H9 (cell line): ENCODE measurements around the gene ITPR1. TPM values are rescaled to one million over a fixed set of nuclear protein-coding genes. Genes with fewer than 3 reads are reported as not detected.

Source experiments
- DNase-seq: peaks from one replicate; pipeline ENCODE4 v3.0.0-alpha.2; 2017
- H2AFZ ChIP-seq: one replicate; pipeline ENCODE4 v1.6.1; 2013; ENCODE audit warnings: mild to moderate bottlenecking, low read length, control low read depth, moderate library complexity
- H2AK5ac ChIP-seq: 2 replicates; pipeline ENCODE4 v1.6.1; 2013; ENCODE audit warnings: low read length, control low read depth, mixed read lengths; ENCODE audit not compliant: insufficient read length
- H2BK120ac ChIP-seq: one replicate; pipeline ENCODE4 v1.6.1; 2013; ENCODE audit warnings: low read depth, mild to moderate bottlenecking, low read length, control low read depth, inconsistent platforms; ENCODE audit not compliant: poor library complexity, severe bottlenecking
- H2BK12ac ChIP-seq: 2 replicates; pipeline ENCODE4 v1.6.1; 2013; ENCODE audit warnings: low read length, control low read depth, mixed read lengths, low read depth; ENCODE audit not compliant: insufficient read length
- H2BK15ac ChIP-seq: 2 replicates; pipeline ENCODE4 v1.6.1; 2013; ENCODE audit warnings: low read depth, low read length, control low read depth
- H2BK20ac ChIP-seq: one replicate; pipeline ENCODE4 v1.6.1; 2013; ENCODE audit warnings: low read depth, mild to moderate bottlenecking, low read length, control low read depth, inconsistent platforms; ENCODE audit not compliant: poor library complexity, severe bottlenecking
- H2BK5ac ChIP-seq: 2 replicates; pipeline ENCODE4 v1.6.1; 2013; ENCODE audit warnings: low read length, control low read depth, mixed read lengths; ENCODE audit not compliant: insufficient read length
- H3K14ac ChIP-seq: 2 replicates; pipeline ENCODE4 v1.6.1; 2013; ENCODE audit warnings: low read length, control low read depth; ENCODE audit not compliant: insufficient read depth
- H3K18ac ChIP-seq: 2 replicates; pipeline ENCODE4 v1.6.1; 2013; ENCODE audit warnings: low read depth, mild to moderate bottlenecking, mixed read lengths, low read length, control low read depth; ENCODE audit not compliant: insufficient read length
- H3K23ac ChIP-seq: 2 replicates; pipeline ENCODE4 v1.6.1; 2013; ENCODE audit warnings: low read length, control low read depth, mixed read lengths, low read depth; ENCODE audit not compliant: insufficient read length
- H3K23me2 ChIP-seq: 2 replicates; pipeline ENCODE4 v1.6.1; 2013; ENCODE audit warnings: low read depth, mild to moderate bottlenecking, mixed read lengths, low read length, control low read depth; ENCODE audit not compliant: insufficient read length, poor library complexity, severe bottlenecking
- H3K27ac ChIP-seq: 2 replicates; pipeline ENCODE4 v1.5.1; 2013; ENCODE audit warnings: low read length, control low read depth, mixed read lengths, low read depth; ENCODE audit not compliant: insufficient read length
- H3K27me3 ChIP-seq: 2 replicates; pipeline ENCODE4 v1.6.1; 2013; ENCODE audit warnings: low read length, control low read depth, inconsistent platforms; ENCODE audit not compliant: insufficient read depth
- H3K4ac ChIP-seq: 2 replicates; pipeline ENCODE4 v1.6.1; 2013; ENCODE audit warnings: low read depth, mild to moderate bottlenecking, control low read depth, inconsistent platforms, low read length, moderate library complexity
- H3K4me1 ChIP-seq: 2 replicates; pipeline ENCODE4 v1.6.1; 2013; ENCODE audit warnings: low read length, control low read depth, inconsistent platforms; ENCODE audit not compliant: insufficient read depth
- H3K4me2 ChIP-seq: 2 replicates; pipeline ENCODE4 v1.6.1; 2013; ENCODE audit warnings: low read length, control low read depth, mixed read lengths; ENCODE audit not compliant: insufficient read length, insufficient read depth
- H3K56ac ChIP-seq: 2 replicates; pipeline ENCODE4 v1.6.1; 2013; ENCODE audit warnings: low read depth, mild to moderate bottlenecking, mixed read lengths, low read length, control low read depth; ENCODE audit not compliant: insufficient read length
- H3K79me1 ChIP-seq: 2 replicates; pipeline ENCODE4 v1.6.1; 2013; ENCODE audit warnings: low read depth, mild to moderate bottlenecking, moderate library complexity, low read length, control low read depth, inconsistent platforms; ENCODE audit not compliant: insufficient read depth, poor library complexity, severe bottlenecking
- H3K79me2 ChIP-seq: 2 replicates; pipeline ENCODE4 v1.6.1; 2013; ENCODE audit warnings: low read length, control low read depth, inconsistent platforms; ENCODE audit not compliant: insufficient read depth
- H3K9ac ChIP-seq: 2 replicates; pipeline ENCODE4 v1.6.1; 2013; ENCODE audit warnings: low read length, control low read depth, mixed read lengths; ENCODE audit not compliant: insufficient read length; ENCODE audit errors: extremely low read depth
- H3K9me3 ChIP-seq: one replicate; pipeline ENCODE4 v1.6.1; 2013; ENCODE audit warnings: low read depth, low read length, inconsistent platforms; ENCODE audit not compliant: control insufficient read depth
- H3T11ph ChIP-seq: one replicate; pipeline ENCODE4 v1.6.1; 2013; ENCODE audit warnings: mild to moderate bottlenecking, low read length, control low read depth, inconsistent platforms
- H4K20me1 ChIP-seq: one replicate; pipeline ENCODE4 v1.6.1; 2013; ENCODE audit not compliant: control insufficient read depth, insufficient read length, insufficient read depth
- H4K5ac ChIP-seq: 2 replicates; pipeline ENCODE4 v1.6.1; 2013; ENCODE audit warnings: low read depth, mild to moderate bottlenecking, mixed read lengths, low read length, control low read depth; ENCODE audit not compliant: insufficient read length
- H4K8ac ChIP-seq: replicated peaks from 2 replicates; pipeline ENCODE4 v1.6.1; 2013; ENCODE audit warnings: low read length, control low read depth, mixed read lengths, low read depth; ENCODE audit not compliant: insufficient read length
- H4K91ac ChIP-seq: 2 replicates; pipeline ENCODE4 v1.6.1; 2013; ENCODE audit warnings: low read depth, mild to moderate bottlenecking, moderate library complexity, mixed read lengths, low read length, control low read depth; ENCODE audit not compliant: insufficient read length
- H3K27ac Mint-ChIP-seq, 3 experiments: 2 replicates in 2 of 3; 3 replicates in 1 of 3; pipeline ENCODE4 v1.8.0; 2020 to 2021; ENCODE audit warnings: mixed read lengths in 3 of 3, mild to moderate bottlenecking in 1 of 3, moderate library complexity in 1 of 3
- H3K27me3 Mint-ChIP-seq: 2 replicates; pipeline ENCODE4 v1.8.0; 2021; ENCODE audit warnings: low read depth, mild to moderate bottlenecking, moderate library complexity, mixed read lengths
- H3K36me3 Mint-ChIP-seq, 3 experiments: 2 replicates in 2 of 3; 3 replicates in 1 of 3; pipeline ENCODE4 v1.8.0; 2020 to 2021; ENCODE audit warnings: low read depth in 3 of 3, mixed read lengths in 3 of 3; ENCODE audit not compliant: insufficient read depth in 1 of 3
- H3K4me1 Mint-ChIP-seq, 2 experiments: 2 replicates each; pipeline ENCODE4 v1.8.0; 2020; ENCODE audit warnings: mixed read lengths in 2 of 2
- H3K4me3 Mint-ChIP-seq, 2 experiments: 2 replicates in 1 of 2; 3 replicates in 1 of 2; pipeline ENCODE4 v1.8.0; 2020 to 2021; ENCODE audit warnings: mild to moderate bottlenecking in 2 of 2, mixed read lengths in 2 of 2, moderate library complexity in 1 of 2
- H3K9me3 Mint-ChIP-seq, 2 experiments: 2 replicates in 1 of 2; 3 replicates in 1 of 2; pipeline ENCODE4 v1.8.0; 2020; ENCODE audit warnings: mild to moderate bottlenecking in 2 of 2, mixed read lengths in 2 of 2, moderate library complexity in 1 of 2
- CTCF ChIP-seq: fragments of 200-600 bp; sonication (generic); conservative IDR thresholded peaks from 3 replicates; pipeline ENCODE4 v1.8.0; 2021; ENCODE audit warnings: antibody characterized with exemption, mild to moderate bottlenecking
- WGBS: extraction: QIAGEN DNeasy Blood & Tissue Kit; methylation state at CpG from one replicate; pipeline ENCODE4 v1.1.7; 2013; ENCODE audit warnings: missing lambda C conversion rate, low lambda C conversion rate, mixed read lengths; ENCODE audit not compliant: insufficient read length; ENCODE audit errors: extremely low coverage; 5-methylcytosine and 5-hydroxymethylcytosine counted together
- total RNA-seq: library from RNA; stranded (reverse); gene quantifications from 2 replicates; pipeline ENCODE4 v1.2.1, GENCODE V29; 2021

Gene ITPR1
- total RNA-seq, 1 experiment from 2014 or later: 4.2 TPM

GRCh38 chr3:4734454-4734853, 241.3 kb downstream of the ITPR1 start:
- H3K9ac ChIP-seq: no peak overlapping the region
- H2BK5ac ChIP-seq: no peak overlapping the region
- no CpG with 5 or more reads among the region's 2 CpGs for WGBS
- DNase-seq: no peak
- no peak overlapping the region for H2BK20ac ChIP-seq
- H4K8ac ChIP-seq: no peak overlapping the region
- H3K27me3 ChIP-seq: no peaks in the 10 kb centered on the region
- H4K5ac ChIP-seq: no peak overlapping the region
- H2AFZ ChIP-seq: no peak overlapping the region
- H3K4me1 ChIP-seq: peaks cover 6% of the 10 kb centered on the region; the same call in 1 of the 2 replicates
- peaks cover 25 to 32% of the 10 kb centered on the region in 2 experiments for H3K4me1 Mint-ChIP-seq
- H3K9me3 ChIP-seq: no peaks in the 10 kb centered on the region
- H3K14ac ChIP-seq: no peak overlapping the region
- no peak overlapping the region for H3K27ac Mint-ChIP-seq
- H2BK15ac ChIP-seq: no peak overlapping the region
- no peak for TF ChIP-seq CTCF
- no peak overlapping the region for H2AK5ac ChIP-seq
- no peaks in the 10 kb centered on the region; the same call in 1 of the 2 replicates for H3K27me3 Mint-ChIP-seq
- H3K36me3 Mint-ChIP-seq: no peaks in the 10 kb centered on the region; a peak in 1 of 7 replicates
- H3T11ph ChIP-seq: no peak overlapping the region
- H2BK120ac ChIP-seq: no peak overlapping the region
- H3K23me2 ChIP-seq: no peaks in the 10 kb centered on the region
- H3K79me2 ChIP-seq: no peaks in the 10 kb centered on the region
- no peak overlapping the region for H3K4me3 Mint-ChIP-seq
- no peak overlapping the region for H3K56ac ChIP-seq
- H3K4ac ChIP-seq: no peak overlapping the region
- H2BK12ac ChIP-seq: no peak overlapping the region
- H3K79me1 ChIP-seq: no peaks in the 10 kb centered on the region
- no peak overlapping the region for H3K23ac ChIP-seq
- H3K9me3 Mint-ChIP-seq: no peaks in the 10 kb centered on the region
- H3K18ac ChIP-seq: no peak overlapping the region
- H3K4me2 ChIP-seq: no peak overlapping the region
- H4K20me1 ChIP-seq: no peaks in the 10 kb centered on the region
- H4K91ac ChIP-seq: no peak overlapping the region
- H3K27ac ChIP-seq: no peak overlapping the region
